D721Med (cell line): ENCODE results near the gene GLCCI1.

Experiments
- DNase-seq: peaks from one replicate; pipeline ENCODE4 v3.0.0; 2011; ENCODE audit warnings: low spot score; ENCODE audit not compliant: insufficient read length
- FAIRE-seq: peaks from 2 replicates; lab custom pipeline; 2011; peaks lifted over from hg19 to GRCh38; lab: Jason Lieb, UNC
- TF ChIP-seq, protein P1 (sequence below): IDR thresholded peaks from 2 replicates; pipeline ENCODE4 v1.5.1; 2012; ENCODE audit warnings: mild to moderate bottlenecking, control low read depth; ENCODE audit not compliant: insufficient read depth; ENCODE audit errors: missing control alignments

GLCCI1 gene

DNA sequence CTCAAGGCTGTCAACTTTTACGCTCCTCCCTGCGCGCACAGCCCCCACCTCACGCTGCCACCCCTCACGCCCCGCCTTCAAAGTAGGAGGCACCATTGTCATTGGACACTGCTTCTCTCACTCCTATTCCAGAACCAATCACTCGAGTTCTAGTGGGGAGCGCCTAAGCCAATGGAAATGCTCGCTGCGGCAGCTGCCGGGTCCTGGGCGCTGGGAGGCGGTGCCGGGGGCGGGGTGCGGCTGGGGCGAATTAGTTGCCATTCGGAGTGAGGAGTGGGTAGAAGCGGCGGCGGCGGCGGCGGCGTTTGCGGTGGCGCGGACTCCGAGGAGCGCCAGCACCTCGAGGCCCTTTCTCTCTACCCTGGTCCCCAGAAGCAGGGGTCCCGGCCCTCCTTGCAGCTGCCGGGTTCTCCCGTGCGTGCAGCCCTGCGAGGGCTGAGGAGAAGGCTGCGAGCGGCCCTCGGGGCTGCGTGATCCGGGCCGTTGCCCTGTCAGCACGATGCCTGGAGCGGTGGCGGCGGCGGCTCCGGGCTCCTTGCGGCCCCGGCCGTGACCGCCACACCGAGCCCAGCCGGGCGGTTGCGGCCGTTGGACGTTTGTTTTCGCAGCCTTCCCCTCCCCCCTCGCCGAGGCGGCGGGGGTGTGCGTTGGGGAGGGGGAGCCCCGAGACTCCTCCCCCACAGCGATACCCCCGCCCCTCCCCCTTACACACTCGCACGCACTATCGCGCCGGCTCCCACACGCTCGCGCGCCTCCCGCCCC is at the start of gene GLCCI1:
Gene GLCCI1 (plus strand): TSS at position 253 of the 762 bp plus-strand sequence. CDS start 555 bp downstream, outside the sequence.
- TF ChIP-seq, protein P1, sequence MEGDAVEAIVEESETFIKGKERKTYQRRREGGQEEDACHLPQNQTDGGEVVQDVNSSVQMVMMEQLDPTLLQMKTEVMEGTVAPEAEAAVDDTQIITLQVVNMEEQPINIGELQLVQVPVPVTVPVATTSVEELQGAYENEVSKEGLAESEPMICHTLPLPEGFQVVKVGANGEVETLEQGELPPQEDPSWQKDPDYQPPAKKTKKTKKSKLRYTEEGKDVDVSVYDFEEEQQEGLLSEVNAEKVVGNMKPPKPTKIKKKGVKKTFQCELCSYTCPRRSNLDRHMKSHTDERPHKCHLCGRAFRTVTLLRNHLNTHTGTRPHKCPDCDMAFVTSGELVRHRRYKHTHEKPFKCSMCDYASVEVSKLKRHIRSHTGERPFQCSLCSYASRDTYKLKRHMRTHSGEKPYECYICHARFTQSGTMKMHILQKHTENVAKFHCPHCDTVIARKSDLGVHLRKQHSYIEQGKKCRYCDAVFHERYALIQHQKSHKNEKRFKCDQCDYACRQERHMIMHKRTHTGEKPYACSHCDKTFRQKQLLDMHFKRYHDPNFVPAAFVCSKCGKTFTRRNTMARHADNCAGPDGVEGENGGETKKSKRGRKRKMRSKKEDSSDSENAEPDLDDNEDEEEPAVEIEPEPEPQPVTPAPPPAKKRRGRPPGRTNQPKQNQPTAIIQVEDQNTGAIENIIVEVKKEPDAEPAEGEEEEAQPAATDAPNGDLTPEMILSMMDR = no peak
- DNase-seq (peak; percentile 69), FAIRE-seq (no peak)

DNA sequence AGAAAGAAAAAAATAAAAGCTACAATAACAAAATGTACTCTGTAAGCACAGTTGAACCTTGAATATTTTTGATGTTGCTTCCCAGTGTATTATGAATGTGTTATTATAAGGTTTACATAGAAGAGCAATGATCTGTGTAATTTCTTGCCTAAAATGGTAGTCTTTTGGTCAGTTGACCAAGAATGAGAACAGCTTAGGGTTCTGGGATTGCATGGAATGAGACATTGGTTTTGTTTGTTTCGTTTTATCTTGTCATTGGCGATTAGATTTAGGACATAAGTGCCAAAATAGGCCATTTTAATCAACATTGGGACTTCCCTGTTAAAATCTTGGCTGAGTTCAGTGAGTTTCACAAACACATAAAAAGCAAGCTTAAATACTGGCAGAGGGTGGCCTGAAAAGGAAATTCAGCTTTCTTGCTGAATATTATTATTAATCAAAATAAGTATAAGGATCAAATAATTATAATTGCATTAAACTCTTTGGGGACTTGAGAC is 49.1 kb upstream of the GLCCI1 start:
- TF ChIP-seq, protein P1 = no peak
- DNase-seq = no peak
- FAIRE-seq = no peak

DNA sequence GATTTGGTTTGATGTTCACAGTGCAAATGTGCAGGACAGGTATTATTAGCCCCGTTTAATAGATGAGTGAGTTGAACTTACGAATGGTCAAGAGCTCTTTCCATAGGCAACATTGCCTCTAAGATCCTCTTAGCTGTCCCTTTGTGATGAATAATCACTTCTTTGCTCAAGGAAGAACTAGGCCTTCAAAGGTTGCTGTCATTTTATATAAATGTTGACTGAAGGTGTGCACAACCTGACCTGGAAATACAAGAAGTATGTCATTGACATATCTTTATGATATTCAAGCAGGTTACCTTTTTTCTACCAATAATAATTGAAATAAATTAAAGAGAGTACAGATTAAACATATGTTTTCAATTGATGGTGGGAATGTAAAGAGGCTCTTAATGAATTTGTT is 48.5 kb upstream of the GLCCI1 start:
- DNase-seq (no peak), FAIRE-seq (no peak)
- TF ChIP-seq, protein P1 = no peak

DNA sequence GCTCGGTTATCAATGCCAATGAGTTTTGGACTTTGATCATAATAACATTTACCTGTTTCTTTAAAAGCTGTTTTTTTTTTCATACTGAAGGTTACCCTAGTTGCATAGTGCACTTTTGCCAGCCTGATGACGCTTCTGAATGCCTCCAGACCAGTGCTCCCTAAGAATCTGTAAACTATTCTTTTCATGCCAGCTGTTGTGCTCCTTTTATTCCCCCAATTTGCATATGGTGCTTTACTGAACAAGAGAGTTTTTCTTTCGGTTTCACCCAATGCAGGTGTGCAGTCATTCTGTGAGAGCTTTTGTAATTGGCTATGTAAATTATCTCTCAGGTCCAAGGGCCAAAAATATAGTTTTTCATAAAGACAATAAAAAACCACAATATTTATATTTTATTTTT is 48.1 kb upstream of the GLCCI1 start:
- no peak for DNase-seq
- TF ChIP-seq, protein P1 = no peak
- FAIRE-seq = no peak

DNA sequence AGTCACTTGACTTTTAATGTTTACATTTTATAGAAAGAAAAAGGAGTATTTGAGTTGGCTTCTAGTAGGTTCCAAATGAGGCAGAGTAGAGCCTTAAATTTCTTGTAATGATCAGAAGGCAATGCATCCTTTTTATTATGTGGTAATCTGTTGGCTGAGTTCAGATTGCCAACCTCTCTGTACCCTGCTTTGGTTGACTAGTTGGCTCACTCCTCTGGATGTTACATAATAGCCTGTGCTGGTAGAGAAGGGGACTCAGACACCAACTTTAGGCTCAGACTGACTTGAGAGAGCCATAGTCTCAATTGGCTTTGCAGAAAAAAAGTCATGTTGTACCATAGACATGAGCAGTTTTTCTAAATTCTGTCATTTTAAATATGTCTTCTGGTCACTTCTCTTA is 46.8 kb upstream of the GLCCI1 start:
- TF ChIP-seq, protein P1 = no peak
- no peak for DNase-seq
- no peak for FAIRE-seq

DNA sequence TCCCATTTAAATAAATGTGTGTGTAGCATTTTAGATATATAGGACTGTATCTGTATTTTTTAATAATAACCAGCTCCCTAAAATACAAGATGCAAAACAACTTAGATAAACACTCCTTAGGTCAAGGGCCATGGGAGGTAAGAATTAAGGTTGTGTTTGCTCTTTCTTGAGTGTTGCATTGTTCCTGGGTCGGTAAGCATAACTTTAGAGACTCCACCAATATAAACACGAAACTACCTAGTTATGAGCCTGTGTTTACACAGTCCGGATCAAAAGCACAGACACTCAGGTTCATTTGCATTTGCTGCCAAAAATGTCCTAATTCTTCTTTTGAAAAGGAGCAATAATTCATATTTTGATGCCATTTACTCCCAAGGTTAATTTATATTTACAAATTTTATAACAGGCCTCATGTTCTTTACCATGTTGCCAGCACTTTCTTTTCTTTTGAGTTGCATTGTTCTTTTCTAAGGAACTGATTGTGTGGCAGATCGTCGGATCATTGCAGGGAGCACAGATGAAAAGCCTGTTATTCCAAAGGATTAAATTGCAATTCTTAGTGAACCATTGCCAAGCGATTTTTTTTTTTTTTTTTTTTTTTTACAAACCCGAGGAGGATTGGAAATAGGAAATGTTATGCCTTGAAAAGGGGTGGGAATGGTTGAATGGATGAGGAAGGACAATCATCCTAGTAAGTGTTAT is 45.8 kb upstream of the GLCCI1 start:
- FAIRE-seq (no peak), DNase-seq (no peak)
- TF ChIP-seq, protein P1 = no peak
